ENCODE results near the gene PHTF2.
"Not testable (repeated sequence)": the region's sequence is repeated elsewhere in the genome, so short reads cannot be mapped to it uniquely, and the experiment has no call there.

The PHTF2 gene

DNA sequence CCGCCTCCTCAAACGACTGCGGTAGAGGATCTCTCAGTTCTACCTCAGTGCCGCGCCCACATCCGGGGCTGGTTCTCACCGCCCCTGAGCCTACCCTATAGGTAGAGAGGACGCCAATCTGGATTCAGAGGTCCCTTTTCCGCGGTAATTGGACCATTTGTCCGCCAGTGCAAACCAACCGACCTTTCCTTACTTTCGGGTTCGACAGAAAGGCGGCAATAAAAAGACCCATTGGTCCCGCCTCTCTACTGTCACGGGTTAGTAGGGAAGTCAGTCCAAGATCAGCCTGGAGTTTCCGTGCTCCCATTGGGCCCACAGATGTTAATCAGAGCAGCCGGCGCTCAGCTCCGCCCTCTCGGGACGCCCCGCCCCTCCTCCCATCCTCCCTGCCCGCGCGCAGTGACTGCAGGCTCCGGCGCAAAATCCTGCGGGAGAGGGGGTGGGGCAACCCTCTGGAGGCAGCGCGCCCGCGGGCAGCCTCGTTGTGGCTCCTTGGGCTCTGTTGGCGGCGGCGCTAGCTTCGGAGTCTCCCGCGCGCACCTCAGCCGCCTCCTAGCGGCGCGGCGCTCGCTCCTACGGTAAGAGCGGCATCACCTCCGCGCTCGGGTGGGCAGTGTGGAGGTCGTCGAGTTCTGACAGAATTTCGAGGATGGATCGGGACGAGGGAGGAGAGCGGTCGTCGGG lies at the start of gene PHTF2, which contains the start of gene TMEM60:
Gene PHTF2 (plus strand): TSS at position 380 of the 684 bp plus-strand sequence.
Gene TMEM60 (minus strand): TSS at position 41 of the 684 bp plus-strand sequence. CDS start 4,061 bp downstream, outside the sequence.
- DNase-seq: peak; percentile 99

DNA sequence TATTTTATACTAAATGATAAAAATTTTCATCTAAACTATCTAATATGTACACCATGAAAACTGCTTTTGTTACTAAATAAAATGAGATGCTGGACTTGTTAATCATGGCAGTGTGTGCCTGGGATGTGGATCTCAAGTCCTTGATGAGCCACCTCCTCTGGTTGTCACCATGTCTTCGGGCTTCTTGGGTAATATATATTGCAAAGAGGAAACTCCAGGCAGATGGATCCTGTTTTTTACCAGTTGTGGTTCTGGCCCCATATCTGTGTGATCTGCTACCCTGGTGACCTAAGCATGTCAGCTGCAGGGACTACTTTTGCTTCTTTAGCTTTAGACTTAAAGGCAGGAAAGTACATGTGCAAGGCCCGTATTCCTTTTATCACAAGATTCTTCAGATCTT lies 46.6 kb upstream of the PHTF2 start:
- DNase-seq: peak; percentile 95 to 99

DNA sequence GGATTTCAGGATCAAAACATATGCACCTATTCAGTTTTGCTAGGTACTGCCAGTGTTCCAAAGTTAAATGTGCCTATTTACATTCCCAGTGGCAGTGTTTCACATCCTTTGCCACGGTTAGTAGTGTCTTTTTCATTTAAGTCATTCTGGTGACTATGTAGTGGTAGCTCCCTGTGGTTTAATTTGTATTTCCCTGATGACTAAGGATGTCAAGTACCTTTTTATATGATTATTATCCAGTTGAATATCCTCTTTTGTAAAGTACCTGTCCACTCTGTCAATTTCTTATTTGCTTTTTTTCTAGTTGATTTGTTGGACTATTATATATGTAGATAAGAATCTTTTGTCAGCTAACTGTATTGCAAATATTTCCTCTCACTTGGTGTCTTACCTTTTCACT lies 45.4 kb upstream of the PHTF2 start:
- no peak for DNase-seq

DNA sequence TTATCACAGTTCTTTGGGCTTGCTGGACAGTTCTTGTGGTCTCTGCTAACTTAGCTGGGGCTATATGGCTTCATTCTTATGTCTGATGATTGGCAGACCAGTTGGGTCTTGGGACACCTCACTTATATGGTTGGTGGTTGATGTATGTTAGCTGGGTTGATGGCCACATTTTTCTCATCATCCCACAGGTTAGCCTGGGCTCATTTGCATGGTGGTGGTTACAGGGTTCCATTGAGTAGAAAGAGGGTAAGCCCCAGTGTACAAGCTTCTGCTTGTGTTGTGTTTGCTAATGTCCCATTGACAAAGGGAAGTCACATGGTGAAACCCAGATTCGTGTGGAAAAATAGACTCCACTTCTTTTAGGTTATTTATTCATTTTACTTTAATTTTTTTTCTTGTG lies 41.0 kb upstream of the PHTF2 start:
- DNase-seq: no peak

DNA sequence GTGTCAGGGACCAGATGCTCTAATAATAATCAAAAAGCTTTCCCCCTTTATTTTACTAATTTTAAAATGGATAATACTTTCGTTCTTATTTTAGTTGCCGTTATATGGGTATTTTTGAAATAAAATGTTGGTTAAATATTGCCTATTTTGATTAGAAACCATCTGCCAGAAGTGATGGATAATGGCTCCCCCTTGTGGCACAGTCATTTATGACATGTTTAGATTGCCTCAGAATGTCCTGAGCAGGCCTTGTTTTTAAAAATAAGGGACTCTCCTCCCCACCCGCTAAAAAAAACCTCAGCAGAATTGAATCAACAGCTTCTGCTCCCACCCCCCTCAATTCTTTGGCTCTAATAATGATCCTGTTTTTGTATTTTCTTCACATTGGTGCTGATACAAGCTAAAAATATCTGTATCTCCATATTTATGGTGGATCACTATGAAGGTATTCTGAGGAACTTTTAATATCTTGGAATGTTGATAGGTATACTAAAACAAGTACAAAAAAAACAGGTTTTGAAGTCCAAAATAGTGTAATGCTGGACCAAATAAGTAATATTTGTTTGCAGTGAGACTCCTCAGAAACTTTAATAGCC lies 39.2 kb upstream of the PHTF2 start:
- peak; percentile 47 to 49 for DNase-seq

DNA sequence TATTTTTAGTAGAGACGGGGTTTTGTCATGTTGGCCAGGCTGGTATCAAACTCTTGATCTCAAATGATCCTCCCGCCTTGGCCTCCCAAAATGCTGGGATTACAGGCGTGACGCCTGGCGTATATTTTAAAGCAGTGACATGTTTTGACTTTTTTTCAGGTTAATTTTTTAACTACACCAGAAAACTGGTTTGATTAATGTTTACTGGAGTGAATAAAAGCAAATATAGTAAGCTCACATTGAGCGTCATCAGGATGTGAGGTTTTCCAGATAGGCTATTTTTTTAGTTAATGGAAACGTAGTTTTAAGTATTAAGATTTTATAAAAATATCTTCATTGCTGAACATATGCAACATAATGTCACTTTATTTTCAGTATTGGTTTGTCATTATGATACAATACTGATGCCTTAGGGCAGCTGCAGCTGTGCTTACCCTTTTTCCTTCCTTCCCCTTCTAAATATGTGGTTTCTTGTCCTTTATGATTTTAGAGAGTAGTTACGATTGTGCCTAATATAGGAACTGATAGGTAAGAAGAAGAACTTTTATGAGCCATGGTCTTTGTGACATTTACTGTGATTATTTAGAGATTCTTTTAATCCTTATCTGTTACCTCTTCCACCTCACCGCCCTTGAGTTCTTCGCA lies 37.6 kb upstream of the PHTF2 start:
- peak in 1 of 2 experiments; percentile 20 for DNase-seq

DNA sequence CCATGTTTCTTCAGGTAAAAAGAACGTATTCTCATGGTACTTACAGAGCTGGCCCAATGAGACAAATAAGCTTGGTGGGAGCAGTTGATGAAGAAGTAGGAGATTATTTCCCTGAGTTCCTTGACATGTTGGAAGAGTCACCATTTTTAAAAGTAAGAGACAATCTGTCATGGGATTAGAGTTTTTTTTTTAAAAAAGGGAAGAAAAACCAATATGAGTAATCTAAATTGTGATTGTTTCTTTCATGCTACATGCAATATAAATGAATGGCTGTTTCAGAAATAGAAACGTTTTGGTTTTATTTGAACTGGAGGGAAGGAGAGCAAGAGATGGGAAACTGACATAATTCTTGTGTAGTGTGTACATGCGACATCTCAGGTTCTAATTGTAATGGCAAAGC lies 33.1 kb upstream of the PHTF2 start:
- no peak for DNase-seq

DNA sequence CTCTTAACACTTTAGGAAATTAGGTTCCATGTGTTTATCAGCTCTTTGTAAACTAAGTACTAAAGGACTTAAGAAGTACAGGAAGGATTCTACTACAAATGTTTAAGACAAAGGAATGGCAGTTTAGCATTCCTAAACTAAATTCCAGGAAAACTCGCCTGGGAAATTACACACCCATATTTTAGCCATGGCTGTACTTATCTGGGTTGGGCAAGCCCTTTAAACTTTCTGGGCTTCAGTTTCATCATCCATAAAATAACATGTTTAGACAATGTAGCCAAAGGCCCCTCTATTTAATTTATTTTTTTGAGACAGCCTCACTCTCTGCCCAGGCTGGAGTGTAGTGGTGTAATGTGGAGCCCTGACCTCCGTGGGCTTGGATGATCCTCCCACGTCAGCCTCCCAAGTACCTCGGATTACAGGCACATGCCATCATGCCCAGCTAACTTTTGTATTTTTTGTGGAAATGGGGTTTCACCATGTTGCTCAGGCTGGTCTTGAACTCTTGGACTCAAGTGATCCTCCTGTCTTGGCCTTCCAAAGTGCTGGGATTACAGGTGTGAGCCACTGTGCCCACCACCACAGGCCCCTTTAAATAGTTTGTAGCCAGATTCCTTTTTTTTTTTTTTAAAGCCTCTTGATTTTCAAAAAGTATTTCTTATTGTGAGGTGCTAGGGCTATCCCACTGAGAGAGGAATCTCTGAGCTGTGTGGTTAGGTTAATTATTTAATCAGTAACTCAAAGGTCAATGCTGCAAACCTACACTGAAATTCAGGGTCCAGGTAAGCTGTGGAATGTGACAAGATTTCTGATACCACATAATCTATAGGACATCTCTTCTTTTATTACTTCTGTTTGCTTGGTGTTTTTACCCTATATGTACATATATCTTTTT lies 32.4 kb upstream of the PHTF2 start:
- no peak for DNase-seq

DNA sequence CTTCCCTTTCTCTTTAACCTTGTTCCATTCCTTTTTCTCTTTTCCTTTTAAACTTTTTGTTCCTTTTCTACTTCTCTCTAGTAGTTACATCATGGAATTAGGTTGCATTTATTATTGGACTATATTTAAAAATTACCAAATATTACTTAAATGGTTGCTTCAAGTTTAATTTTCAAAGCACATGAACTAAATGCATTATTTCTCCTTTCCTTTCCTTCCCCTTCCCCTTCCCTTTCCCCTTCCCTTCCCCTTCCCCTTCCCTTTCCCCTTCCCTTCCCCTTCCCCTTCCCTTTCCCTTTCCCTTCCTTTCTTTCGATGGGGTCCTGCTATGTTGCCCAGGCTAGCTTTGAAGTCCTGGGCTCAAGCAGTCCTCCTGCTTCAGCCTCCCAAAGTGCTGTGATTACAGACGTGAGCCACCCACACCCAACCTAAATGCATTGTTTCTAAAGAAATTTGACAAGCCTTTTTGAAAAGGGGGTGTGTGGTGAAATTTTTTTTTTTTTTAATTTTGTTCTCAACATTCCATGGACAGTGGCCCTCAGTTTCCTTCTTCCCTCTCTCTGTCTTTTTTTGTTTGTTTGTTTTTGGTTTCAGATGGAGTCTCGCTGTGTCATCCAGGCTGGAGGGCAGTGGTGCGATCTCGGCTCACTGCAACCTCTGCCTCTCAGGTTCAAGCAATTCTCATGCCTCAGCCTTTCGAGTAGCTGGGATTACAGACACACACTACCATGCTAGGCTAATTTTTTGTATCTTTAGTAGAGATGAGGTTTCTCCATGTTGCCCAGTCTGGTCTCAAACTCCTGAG lies 31.6 kb upstream of the PHTF2 start:
- DNase-seq: no peak

DNA sequence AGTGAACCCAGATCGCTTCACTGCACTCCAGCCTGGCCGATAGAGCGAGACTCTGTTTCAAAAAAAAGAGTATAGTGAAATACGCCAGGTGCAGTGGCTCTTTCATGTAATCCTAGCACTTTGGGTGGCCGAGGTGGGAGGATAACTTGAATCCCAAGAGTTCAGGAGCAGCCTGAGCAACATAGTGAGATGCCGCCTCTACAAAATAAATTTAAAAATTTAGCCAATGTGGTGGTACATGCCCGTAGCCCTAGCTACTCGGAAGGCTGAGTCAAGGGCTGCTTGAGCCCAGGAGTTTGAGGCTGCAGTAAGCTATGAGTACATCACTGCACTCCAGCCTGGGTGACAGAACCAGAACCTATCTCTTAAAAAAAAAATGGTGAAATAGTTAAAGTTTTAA lies 28.3 kb upstream of the PHTF2 start:
- DNase-seq: no peak

DNA sequence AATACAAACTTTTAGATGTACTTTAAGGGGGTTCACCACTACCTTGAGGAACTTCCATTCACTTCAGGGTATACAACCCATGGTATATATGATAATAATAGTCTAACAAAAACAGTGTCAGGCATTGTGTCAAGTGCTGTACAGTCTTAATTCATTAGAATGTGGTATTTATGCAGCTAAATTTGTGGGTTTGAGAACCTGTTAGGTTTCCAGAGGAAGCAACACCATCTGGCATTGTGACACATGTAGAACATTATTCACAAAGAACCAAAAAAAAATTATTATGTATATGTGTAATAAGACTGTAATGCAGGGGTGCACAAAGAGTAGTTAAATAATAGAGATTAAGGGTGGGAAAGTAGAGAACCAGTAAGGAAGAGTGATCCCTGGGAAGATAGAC lies 26.7 kb upstream of the PHTF2 start:
- DNase-seq: no peak

DNA sequence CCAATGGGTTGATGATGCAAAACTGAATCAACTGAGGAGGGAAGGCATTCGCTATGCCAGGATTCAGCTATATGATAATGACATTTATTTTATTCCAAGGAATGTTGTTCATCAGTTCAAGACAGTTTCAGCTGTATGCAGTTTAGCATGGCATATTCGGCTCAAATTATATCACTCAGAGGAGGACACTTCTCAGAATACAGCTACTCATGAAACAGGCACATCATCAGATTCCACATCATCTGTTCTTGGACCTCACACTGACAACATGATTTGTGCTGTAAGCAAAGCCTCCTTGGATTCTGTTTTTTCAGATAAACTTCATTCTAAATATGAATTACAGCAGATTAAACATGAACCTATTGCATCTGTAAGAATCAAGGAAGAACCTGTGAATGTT lies 20.0 kb upstream of the PHTF2 start:
- no peak for DNase-seq

DNA sequence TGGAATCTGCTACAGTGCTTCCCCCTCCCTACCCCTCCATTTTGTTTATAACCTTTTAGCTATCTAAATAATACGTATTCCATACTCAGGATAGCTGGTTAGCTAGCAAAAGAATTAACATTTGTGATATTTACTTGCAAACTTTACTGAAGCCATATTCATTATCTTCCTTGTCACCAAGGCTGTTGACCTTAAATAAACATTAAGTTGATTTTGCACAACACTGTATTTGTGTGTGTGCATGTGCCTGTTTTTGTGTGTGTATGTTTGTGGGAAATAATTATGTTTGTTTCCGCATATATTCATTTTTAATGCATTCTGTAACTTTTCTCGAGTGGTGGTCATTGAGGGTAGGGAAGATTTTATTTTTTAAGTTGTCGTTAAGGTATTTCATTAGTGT lies 16.2 kb upstream of the PHTF2 start:
- no peak for DNase-seq

DNA sequence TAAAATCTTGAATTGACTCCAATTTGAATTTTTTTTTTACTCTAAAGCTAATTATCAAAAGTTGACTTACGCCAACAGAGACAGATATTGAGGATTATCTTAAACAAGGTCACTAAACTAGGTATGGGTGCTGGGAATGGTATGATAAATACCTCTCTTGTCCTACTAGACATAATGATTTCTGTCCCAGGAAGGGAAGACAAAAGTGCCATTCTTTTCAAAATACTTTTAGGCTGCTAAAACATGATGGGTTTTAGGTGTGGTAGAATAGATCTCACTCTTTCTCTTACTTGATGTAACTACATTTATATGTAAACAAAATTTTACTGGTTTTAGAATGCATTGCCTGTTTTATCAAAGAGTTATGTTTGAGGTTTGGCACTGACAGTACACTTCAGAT lies 15.5 kb upstream of the PHTF2 start:
- no peak for DNase-seq

DNA sequence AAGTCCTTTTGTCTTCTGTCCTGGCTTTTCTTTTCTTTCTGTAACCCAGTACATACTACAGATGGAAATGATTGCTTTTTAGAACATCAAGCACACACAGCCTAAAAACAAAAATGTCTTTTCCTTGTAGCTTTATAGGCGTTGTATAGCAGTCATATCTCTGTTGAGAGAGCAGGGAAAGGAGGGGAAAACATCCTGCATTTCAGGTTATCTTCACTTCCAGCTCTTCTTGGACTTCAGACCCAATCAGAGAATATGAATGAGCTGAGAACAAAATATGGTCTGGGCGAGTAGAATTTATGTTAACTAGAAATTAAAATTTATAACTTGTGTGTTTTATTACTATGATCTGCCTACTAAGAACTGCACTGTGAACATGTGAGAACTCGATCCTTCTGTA lies 15.0 kb upstream of the PHTF2 start:
- no peak for DNase-seq

DNA sequence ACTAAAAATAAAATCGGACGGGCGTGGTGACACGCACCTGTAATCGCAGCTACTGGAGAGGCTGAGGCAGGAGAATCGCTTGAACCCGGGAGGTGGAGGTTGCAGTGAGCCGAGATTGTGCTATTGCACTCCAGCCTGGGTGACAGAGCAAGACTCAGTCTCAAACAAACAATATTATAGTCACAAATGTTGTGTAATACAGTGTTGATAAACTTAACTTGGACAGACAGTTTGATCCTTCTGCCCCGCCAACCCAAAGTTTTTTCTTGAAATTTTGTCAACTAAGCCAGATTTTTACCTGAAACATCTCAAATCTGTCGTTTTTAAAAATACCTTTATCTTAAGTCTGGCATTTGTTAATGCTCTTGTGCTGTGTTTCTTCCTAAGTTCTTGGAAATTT lies 14.1 kb upstream of the PHTF2 start:
- not testable (repeated sequence) for DNase-seq

DNA sequence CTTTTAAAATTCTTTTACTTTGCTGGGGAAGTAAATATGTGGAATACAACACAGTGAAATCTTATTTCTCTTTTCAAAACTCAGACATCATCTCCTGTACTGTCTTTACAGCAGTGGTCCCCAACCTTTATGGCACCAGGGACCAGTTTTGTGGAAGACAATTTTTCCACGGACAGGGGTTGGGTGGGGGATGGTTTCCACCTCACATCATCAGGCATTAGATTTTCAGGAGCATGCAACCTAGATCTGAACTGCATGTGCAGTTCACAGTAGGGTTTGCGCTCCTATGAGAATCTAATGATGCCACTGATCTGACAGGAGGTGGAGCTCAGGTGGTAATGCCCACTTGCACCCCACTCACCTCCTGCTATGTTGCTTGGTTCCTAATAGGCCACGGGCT lies 12.6 kb upstream of the PHTF2 start:
- DNase-seq: no peak

DNA sequence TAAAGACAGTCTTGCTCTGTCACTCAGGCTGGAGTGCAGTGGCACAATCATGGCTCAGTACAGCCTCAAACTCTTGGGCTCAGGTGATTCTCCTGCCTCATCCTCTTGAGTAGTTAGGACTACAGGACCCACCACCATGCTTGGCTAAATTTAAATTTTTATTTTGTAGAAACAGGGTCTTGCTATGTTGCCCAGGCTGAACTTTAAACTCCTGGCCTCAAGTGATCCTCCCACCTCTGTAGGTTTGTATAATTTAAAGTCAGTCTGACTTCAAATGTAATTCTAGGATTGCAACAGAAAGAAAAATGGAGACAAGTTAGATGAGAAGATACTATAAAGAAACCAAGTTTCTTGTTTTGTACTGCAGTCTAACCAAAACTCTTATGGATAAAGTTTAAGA lies 11.8 kb upstream of the PHTF2 start:
- DNase-seq: no peak

DNA sequence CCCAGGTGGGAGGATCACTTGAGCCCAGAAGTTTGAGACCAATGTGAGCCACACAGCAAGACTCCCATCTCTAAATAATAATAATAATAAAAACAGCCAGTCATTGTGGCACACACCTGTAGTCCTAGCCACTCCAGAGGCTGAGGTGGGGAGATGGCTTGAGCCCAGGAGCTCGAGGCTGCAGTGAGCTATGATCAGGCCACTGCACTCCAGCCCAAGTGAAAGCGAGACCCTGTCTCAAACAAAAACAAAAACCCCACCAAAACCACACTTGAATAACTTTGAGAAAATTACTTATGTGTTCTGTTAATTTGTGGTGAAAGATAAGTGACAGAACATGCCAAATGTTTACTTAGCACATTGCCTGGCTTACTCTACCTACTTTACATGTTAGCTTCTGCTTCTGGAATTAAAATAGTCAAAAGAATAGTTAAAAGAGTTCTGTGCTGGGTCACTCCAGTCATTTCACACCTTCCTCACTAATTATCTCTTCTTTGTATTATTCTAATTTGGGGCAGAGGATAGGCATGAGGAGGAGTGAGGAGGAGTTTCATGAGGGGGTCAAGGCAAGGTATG lies 10.2 kb upstream of the PHTF2 start:
- DNase-seq: no peak

DNA sequence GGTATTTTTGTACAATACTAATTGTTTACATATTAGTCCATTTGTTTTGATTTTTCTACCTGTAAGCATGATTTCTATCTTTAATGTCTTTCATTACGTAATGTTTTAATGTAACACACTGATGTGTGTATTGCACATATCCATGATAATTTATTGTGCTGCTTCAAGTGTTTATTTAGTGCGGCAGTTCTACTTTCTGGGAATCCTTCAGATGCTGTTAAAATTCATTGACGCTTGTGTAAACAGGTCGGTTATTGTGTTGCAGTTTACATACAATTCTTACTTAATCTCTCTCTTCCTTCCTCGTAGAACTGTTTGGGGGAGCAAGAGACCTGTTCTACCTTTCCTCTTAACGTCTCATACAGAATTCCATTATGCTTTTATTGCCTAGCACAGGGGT lies 7.2 kb upstream of the PHTF2 start:
- no peak for DNase-seq

DNA sequence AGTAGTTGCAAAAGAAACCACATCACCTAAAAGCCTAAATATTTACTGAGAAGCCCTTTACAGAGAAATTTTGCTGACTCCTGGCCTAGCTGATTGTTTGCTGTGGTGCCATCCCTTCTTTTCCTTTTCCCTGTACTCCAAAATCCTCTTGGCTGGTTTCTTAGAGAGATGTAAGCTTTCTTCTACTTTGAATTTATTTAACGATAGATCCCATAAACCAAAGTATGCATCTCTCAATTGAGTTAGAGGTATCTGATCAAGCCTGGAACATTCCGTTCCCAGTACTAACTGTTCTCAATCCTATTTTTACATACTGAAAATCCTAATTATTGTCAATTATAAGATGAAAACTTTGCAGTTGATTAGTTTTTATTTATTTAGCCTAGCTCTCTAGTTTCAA lies 6.6 kb upstream of the PHTF2 start:
- DNase-seq: no peak

DNA sequence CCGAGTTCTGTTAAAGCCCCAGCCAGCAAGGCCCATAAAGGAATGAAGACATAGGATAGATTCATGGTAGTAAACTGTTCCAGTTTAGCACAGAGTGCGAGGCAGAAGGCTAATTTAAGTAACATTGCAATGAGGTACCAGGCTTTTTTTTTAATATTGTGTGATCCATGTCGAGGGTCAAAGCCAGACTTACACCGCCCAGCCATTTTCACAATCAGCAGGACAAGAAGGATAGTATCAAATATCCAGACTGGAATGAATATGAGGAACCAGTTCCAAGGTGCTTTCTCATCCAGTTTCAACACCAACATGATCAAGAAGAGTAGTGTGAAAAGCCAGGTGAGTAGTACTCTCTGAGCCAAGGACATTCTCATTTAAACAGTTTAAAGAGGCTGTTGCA lies 4.6 kb upstream of the PHTF2 start:
- no peak for DNase-seq
